Islet of Langerhans (tissue), 1 donor: Measurements from ENCODE around the gene LAMTOR5.
"Not testable (repeated sequence)": the region's sequence is repeated elsewhere in the genome, so short reads cannot be mapped to it uniquely, and the experiment has no call there.

Source experiments
- FAIRE-seq: peaks from one replicate; lab custom pipeline; 2011; peaks lifted over from hg19 to GRCh38; lab: Jason Lieb, UNC

Gene LAMTOR5

DNA sequence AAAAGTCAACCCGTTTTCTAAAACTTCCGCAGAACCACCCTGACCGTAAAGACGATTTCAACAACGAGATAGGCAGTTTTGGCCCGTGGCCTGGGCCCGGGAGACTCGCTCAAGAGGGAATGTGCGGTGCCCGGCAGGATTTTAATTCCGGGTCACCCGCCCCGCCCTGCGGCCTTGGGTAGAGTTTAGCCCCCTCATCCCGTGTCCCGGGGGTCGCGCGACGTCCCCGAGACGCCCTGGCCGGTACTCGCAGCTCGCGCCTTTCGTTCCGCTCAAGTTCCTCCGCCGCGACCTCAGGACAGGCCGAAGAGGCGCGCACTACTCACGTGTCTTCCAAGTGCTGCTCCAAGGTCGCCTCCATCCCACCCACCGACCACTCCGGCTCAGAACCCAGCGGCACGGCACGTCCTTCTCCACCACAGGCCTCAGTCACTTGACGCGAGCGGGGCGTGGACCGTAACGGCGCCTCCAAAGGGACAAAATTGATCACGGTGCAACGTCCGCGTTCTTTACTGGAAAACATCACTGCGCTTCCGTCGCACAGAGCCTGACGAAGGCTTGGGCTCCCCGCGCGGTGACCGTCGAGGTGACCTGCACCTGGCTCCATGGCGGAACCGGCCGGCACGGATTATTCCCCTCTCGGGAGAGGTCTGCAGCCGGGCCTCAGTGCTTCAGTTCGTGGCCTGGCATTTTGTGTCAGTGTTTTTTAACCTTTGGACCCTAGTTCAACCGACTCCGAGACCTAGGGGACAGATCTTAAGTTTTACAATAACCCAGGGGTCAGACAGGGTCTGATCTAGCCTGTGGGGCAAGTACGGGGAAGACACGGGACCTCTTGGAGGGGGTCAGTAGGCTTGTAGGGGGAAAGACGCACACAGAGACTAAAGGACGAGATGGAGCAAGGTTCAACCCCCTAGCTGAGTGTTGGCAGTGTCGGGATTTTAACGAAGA is at the start of gene LAMTOR5:
Gene LAMTOR5 (minus strand): TSS at position 435 of the 951 bp plus-strand sequence. CDS start 74 bp downstream, at position 361.
- FAIRE-seq, result peak; percentile 17

DNA sequence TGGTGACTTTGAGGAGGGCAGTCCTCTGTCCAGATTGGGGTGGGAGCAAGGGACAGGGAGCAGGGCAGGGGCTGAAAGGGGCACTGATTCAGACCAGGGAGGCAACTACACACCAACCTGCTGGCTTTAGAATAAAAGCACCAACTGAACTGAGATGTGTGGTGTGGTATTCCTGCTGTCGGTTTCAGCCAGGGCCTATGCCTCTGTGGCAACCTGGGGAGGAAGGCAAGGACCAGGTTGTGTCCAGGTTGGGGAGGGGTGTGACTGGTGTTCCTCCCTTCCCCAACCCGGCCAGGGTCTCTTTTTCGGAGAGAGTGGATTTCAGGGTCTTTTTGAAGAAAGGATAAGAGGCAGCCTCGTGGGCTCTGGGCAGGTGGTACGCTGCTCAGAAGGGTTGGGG is 49.7 kb upstream of the LAMTOR5 start:
- FAIRE-seq, result no peak

DNA sequence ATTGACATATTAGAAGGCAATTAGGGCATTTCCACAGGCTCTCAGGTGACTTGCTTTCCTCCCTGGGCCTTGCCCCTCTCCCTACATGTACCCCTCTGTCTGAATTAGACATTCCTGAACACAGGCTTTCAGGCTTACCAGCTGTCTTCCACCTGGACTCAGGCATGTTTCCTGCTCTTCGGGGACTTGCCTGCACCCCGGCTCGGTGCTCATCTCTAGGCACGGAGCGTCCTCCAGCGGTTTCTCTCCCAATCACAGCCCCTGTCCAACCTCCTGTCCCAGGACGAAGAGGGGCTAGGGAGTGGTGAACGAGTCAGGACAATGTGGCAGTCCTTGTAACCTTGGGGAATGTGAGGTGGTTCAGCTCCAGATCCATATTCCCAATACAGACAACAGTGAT is 47.7 kb upstream of the LAMTOR5 start:
- no peak for FAIRE-seq

DNA sequence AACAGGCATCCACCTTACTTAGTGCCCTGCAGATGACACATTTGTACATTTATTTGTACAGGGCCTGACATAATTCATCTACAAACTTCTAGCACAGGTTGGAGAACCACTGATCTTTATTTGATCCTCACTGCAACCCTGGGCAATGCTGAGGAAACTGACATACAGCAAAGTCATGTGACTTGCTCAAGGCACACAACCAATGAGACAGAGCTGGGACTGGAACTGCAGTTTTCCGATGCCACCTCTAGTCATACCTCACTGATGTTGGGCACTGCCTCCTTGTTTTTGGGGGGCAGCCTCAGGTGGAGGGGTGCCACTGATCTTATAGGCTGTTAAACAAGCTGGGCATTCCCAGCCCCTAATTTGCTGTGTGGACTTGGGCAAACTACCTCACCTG is 46.8 kb upstream of the LAMTOR5 start:
- FAIRE-seq, result no peak

DNA sequence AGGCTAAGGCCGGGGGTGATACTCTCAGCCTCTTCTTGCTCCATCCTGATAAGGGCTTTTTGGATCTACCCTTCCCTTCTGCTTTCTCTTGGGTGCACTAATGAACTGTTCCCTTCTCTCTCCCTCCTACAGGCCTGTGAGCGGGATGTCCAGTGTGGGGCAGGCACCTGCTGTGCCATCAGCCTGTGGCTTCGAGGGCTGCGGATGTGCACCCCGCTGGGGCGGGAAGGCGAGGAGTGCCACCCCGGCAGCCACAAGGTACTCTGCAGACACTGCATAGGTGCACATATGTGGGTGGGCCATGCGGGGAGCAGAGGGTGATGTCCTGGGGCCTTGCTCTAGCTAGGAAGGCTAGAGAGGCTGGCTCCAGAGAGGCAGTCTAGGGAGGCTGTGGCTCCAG is 46.3 kb upstream of the LAMTOR5 start:
- no peak for FAIRE-seq

DNA sequence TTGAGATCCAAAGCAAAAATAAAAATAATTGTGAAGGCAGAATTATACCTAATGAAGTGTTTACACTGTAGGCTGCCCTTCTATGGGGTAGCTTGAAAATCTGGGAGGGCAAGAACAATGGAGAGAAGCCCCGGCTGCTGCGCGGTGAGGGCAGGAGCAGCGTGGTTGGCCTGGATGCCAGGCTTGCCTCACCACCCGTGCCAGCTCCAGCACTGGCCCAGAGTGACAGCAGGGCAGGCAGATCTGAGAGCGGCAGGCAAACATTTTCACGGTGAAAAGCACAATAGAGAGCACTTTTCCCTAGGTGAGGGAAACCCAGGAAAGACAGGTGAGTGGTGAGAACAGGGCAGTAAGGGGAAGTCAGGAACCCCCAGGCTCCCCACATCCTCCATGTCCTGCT is 44.8 kb upstream of the LAMTOR5 start:
- no peak for FAIRE-seq

DNA sequence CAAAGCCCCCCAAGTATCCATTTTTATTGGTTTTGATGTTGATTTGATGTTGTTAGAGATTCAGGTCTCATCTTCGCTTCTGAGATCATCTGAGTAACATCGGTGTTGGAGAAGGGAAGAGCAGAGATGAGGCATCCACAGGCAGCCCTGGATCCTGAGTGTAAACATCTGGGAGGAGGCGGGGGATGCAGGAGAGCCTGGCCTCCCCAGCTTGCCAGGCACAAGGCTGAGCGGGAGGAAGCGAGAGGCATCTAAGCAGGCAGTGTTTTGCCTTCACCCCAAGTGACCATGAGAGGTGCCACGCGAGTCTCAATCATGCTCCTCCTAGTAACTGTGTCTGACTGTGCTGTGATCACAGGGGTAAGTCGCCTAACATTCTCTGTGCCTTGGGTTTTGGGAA is 43.4 kb upstream of the LAMTOR5 start, which contains the start of gene PROK1:
Gene PROK1 (plus strand): TSS at position 221 of the 400 bp plus-strand sequence. CDS start 68 bp downstream, at position 289.
- FAIRE-seq, result no peak

DNA sequence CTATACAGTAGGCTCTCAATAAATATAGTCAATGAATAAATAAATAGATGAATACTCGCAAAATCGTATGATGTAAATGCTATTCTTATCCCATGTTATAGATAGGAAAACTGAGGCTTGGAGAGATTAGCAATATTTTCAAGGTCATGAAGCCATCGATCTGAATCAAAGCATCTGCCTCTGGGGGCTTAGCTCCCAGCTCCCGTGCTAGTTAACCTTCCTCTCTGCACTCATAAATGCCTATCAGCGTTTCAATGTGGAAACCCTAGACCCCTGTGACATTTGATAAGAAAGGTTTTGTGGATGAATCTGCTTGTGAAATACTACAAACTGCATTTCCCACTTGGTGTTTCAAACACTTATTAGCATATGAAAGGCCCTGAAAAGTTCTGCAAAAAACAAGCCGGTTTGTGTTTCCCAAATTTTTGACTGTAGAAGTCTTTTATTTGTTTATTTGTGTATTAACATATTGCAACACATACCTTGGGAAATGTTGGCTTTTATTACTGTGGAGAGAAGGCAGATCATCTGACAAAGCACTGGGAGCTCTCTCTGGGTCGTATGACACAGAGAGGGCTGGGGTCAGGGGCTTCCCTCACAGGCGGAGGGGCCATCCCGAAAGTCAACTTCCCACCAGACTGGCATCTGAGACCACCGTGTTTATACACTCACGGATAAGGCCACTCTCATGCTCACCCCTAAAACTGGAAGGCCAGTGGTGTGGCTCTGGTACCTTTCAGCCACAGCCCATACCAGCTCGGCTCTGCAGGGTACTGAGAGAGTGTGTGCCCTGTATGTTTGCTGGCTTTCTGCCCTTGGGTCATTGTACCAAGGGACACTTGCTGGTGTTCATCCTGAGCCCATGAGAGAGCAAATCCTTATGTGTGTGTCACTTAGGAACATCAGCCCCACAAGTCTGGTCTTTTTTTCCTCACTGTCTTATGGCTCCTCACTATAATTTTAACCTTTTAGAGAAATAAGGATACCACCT is 42.5 kb upstream of the LAMTOR5 start:
- no peak for FAIRE-seq

DNA sequence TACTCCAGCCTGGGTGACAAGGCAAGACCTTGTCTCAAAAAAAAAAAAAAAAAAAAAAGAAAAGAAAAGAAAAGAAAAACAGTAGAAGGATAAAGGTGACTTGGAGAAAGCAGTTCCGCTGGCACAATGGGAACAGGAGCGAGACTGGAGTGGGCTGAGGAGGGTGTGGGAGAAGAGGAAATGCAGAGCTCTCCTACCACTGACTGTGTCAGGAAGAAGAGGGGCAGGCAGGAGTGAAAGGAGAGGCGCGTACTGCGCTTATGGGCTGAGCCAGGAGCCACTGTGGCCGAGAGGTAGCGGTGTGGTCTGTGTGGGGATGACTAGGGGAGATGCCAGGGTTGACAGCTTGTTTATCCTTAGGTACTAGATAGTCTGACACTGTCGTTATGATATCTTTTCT is 37.1 kb upstream of the LAMTOR5 start:
- no peak for FAIRE-seq

DNA sequence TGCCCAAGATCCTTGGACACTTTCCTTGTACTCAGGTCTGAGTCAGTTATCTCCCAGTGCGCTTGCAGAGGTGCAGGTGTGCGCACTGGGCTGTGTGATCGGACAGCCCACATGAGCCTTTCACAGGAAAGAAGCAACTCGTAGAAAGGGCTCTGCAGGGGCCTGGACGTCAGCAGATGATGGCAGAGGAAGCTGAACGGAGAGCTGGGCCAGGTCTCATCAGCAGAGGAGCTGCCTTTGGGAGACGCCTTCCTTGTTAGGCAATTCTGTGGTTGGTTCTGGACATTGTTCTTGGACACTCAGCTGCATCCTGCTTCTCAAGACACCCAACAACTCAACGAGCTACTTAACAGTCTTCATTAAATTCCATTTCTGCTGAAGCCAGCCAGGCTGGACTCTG is 36.0 kb upstream of the LAMTOR5 start:
- FAIRE-seq, result no peak

DNA sequence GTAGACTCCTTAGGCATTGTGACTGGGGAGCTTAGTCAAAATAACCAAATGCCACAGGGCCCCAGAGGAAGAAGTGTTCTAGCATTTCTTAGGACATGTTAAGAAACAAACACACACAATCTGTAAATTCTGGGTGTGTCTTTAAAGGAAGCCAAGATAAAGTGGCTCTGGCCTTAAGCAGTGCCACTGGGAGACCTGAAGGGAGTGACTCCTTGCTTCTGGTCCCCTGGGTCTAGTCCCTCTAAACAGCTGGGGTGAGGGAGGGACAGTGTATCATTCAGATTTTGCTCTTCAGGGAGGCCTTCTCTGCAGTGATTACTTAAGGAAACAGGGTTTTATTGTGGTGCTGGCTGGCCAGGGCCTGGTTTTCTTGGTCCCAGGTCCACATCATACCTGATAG is 34.4 kb upstream of the LAMTOR5 start:
- no peak for FAIRE-seq

DNA sequence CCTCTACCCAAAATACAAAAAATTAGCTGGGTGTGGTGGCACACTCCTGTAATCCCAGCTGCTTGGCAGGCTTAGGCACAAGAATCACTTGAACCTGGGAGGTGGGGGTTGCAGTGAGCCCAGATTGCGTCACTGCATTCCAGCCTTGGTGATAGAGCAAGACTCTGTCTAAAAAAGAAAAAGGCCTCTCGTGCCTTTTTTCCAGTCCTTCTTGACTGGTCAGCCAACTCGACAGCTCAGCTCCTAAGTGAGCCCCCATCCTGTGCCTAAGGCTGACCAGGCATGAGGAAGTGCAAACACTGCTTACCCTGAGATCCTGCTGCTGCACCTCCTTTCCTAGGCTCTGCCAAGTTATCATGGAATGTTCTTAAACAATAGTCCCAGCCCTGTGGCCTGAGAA is 33.4 kb upstream of the LAMTOR5 start:
- FAIRE-seq, result no peak

DNA sequence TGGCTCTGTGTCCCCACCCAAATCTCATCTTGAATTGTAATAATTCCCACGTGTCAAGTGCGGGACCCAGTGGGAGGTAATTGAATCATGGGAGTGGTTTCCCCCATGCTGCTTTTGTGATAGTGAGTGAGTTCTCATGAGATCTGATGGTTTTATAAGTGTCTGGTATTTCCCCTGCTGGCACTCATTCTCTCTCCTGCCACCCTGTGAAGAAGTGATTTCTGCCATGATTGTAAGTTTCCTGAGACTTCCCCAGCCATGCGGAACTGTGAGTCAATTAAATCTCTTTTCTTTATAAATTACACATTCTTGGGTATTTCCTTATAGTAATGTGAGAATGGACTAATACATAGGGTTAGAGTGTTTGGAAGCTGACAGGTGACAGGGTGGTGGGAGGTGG is 32.4 kb upstream of the LAMTOR5 start:
- FAIRE-seq, result not testable (repeated sequence)

DNA sequence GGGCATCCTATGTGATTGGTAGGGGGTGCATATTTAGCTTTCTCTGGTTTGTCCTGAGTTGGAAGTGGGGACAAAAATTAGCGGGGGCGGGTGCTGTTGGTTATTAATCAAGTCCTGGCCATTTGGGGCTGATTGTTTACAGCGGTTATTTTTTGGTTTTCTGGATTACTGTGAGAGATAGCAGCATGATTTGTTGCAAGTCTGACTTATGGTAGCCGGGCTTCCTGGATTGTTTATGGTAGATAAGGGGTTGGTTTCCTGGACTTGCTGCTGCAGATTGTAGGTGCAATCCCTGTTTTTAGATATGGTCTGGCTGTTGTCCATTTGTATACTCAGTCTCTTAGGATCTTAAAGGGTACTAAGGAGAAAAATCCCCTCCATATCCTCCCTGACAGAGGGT is 31.4 kb upstream of the LAMTOR5 start:
- no peak for FAIRE-seq

DNA sequence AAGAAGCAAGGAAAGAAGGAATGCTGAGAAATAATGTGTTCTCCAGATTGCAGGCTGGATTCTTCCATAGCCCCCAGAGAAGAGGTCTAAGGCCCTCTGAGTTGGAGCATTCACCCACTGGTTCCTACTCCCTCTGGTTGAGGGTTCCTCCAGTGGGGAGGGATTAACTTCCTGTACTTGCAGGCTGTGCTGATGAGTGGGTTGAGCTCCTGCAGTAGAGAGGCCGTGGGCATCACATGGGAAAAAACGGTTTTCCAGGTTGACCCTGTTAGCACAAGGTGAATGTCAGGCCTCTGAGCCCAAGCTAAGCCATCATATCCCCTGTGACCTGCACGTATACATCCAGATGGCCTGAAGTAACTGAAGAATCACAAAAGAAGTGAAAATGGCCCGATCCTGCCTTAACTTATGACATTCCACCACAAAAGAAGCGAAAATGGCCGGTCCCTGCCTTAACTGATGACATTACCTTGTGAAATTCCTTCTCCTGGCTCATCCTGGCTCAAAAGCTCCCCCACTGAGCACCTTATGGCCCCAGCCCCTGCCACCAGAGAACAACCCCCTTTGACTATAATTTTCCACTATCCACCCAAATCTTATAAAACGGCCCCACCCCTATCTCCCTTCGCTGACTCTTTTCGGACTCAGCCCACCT is 30.3 kb upstream of the LAMTOR5 start:
- not testable (repeated sequence) for FAIRE-seq

DNA sequence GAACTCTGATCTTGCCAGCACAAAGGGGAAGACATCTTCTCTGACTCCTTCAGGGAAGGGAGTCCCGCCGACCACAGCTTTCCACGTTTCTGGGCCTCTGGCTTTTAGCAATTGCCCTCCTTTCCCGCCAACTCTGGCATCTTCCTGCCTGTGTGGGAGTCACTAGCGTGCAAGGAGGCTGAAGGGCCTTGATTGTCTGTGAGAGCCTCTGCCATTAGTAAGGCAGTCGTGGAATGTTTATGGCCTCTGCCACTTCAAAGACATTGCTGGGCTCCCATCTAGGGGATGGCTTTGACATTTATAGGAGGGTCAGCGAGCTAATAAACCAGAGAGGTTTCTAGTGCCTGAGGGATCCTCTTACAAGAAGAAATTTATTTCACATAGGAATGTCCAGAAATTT is 29.1 kb upstream of the LAMTOR5 start:
- FAIRE-seq, result no peak

DNA sequence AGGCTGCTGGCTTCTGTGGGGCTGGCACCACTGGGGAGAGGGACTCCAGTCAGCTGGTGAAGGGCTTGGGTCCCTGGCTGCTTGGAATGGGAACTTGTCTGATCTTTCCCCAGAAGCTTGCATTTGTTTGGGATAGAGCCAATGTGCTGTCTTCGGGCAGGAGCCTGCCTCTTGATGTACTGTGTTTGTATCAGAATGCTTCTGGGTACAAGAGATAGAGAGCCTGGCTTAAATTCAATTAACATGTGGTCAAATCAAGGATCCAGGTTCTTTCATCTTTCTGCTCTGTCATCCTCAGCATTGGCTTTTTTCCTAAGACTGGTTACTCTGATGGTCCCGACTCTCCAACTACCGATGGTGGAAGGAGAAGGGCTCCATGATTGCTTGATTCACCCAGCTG is 27.5 kb upstream of the LAMTOR5 start:
- no peak for FAIRE-seq

DNA sequence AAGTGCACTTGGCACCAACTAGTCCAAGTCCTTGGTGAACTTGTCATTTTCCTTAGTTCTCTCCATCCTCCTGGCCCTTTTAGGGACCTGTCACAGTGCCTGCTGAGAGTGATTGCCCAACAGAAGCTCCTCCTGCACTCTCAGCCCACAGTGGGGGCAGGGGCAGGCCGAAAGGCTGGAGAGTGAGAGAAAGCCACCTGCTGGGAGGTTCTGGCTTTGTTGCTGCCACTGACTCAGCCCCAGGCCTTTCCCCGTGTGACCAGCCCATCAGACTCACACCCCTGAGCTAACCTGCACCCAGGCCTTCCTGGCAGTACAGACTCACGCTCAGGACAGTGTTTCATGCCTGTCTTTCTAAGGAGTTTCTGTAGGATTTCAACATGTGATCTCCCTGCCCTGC is 26.3 kb upstream of the LAMTOR5 start:
- no peak for FAIRE-seq

DNA sequence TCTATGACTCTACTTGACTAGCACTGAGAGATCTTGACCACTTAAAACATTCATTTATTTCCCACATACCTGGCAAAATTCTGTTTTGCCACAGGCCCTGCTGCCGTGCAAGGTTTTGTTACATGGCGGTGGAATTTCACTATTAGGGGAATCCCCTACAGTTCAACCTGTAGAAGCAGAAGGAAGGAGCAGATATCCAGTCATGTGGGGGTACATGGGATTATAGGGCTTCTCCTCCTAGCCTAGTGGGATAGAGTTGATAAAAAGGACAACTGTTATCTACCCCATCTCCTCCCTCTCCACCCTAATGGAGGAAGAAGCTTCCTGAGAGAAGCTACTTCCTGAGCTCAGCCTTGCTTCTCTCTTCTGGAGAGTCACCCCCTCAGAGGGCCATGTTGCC is 25.7 kb upstream of the LAMTOR5 start:
- no peak for FAIRE-seq

DNA sequence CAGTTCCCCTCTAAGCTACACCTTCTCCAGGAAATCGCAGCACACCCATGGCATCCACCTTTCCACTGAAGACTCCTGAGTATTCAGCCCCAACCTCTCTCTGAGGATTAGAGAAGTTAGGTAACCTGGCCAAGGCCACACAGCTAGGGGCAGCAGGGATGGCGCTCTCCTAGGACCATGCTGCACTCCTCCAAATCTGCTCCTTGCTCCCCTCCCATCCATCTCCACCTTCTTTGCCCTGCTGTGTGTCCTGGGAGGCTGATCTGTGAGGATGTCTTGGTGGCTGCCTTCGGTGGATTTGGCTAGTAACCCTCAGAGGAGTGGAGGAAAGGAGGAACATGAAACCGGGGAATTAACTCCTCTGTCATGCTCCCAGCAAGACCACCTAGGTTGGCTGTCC is 23.4 kb upstream of the LAMTOR5 start:
- no peak for FAIRE-seq

DNA sequence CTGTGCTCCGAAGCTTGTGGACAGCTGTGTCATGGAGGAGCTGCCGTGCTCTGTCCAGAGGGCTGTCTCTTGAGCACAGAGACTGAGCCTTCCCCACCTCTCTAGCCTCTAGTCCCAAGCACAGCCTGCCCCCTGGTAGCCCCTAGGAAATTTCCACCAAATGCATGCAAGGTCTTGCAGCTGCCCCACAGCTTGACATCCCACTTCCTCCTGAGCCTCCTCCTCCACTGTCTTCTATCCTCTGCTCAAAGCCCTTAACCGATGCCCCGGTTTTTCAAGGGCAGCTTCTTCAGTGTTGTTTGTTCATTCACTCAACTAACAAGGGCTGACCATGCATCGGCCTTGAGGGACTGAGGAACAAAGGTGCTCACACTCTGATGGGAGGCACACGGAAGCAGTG is 22.9 kb upstream of the LAMTOR5 start:
- FAIRE-seq, result no peak

DNA sequence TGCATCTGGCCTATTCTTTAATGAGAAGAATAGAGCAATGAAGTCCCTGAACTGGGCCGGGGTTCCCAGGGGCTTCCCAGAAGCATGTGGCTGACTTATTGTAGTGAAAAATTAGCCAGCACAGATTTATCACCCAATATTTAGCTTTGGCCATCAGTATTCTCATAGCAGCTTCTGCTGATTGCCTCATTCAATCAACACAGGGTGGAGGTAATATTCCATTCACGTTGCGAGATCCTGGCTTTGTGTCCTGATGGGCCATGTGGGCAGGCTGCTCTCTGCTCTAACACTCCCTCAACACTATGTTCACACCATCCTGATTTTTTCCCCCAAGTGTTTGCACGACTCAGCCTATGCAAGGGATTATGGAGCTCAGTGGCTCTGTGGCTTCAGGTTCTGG is 21.5 kb upstream of the LAMTOR5 start:
- no peak for FAIRE-seq
